Trophoblast cell (in vitro differentiated cells and primary cell): ENCODE results near the gene PSMC3IP.
"Not testable (repeated sequence)": the region's sequence is repeated elsewhere in the genome, so short reads cannot be mapped to it uniquely, and the experiment has no call there.

Experiments
- DNase-seq, 2 donors: peaks; one replicate each; pipeline ENCODE4 v3.0.0-alpha.2; 2016
- H2AFZ ChIP-seq: 2 replicates; pipeline ENCODE4 v1.6.1; 2013; ENCODE audit warnings: low read length, moderate library complexity, mild to moderate bottlenecking; ENCODE audit not compliant: insufficient read depth, poor library complexity
- H2AK5ac ChIP-seq: 2 replicates; pipeline ENCODE4 v1.6.1; 2013; ENCODE audit warnings: mild to moderate bottlenecking, low read length
- H2BK120ac ChIP-seq: 2 replicates; pipeline ENCODE4 v1.6.1; 2013; ENCODE audit warnings: low read length, mild to moderate bottlenecking, moderate library complexity; ENCODE audit not compliant: insufficient read depth, poor library complexity
- H2BK12ac ChIP-seq: 2 replicates; pipeline ENCODE4 v1.6.1; 2013; ENCODE audit warnings: mild to moderate bottlenecking, low read length, moderate library complexity
- H2BK5ac ChIP-seq: 2 replicates; pipeline ENCODE4 v1.6.1; 2013; ENCODE audit warnings: low read length, low read depth, moderate library complexity, mild to moderate bottlenecking; ENCODE audit not compliant: poor library complexity
- H3K14ac ChIP-seq: 2 replicates; pipeline ENCODE4 v1.6.1; 2013; ENCODE audit warnings: mild to moderate bottlenecking, low read length
- H3K18ac ChIP-seq: 2 replicates; pipeline ENCODE4 v1.6.1; 2013; ENCODE audit warnings: mild to moderate bottlenecking, low read length
- H3K23ac ChIP-seq: 2 replicates; pipeline ENCODE4 v1.6.1; 2013; ENCODE audit warnings: low read length
- H3K27ac ChIP-seq: 2 replicates; pipeline ENCODE4 v1.5.1; 2013; ENCODE audit warnings: low read depth, mild to moderate bottlenecking, inconsistent platforms, low read length, moderate library complexity
- H3K27me3 ChIP-seq: 2 replicates; pipeline ENCODE4 v1.6.1; 2013; ENCODE audit warnings: inconsistent platforms, mild to moderate bottlenecking, low read length, moderate library complexity; ENCODE audit not compliant: insufficient read depth
- H3K36me3 ChIP-seq, 2 experiments: 1 replicate in 1 of 2; 2 replicates in 1 of 2; pipeline ENCODE4 v1.6.1; 2013; ENCODE audit warnings: low read length in 2 of 2, mild to moderate bottlenecking in 2 of 2, moderate library complexity in 1 of 2; ENCODE audit not compliant: insufficient read depth in 2 of 2, control insufficient read depth in 1 of 2
- H3K4ac ChIP-seq: 2 replicates; pipeline ENCODE4 v1.6.1; 2013; ENCODE audit warnings: low read depth, mild to moderate bottlenecking, low read length, moderate library complexity
- H3K4me1 ChIP-seq, 2 experiments: 1 replicate in 1 of 2; 2 replicates in 1 of 2; pipeline ENCODE4 v1.6.1; 2013; ENCODE audit warnings: low read length in 2 of 2, mild to moderate bottlenecking in 2 of 2, moderate library complexity in 1 of 2; ENCODE audit not compliant: insufficient read depth in 2 of 2, control insufficient read depth in 1 of 2
- H3K4me2 ChIP-seq: 2 replicates; pipeline ENCODE4 v1.6.1; 2013; ENCODE audit warnings: inconsistent platforms, mild to moderate bottlenecking, low read length, moderate library complexity
- H3K4me3 ChIP-seq: 2 replicates; pipeline ENCODE4 v1.5.1; 2013; ENCODE audit warnings: mild to moderate bottlenecking, low read depth, low read length, inconsistent platforms
- H3K79me1 ChIP-seq: one replicate; pipeline ENCODE4 v1.6.1; 2013; ENCODE audit warnings: low read length
- H3K79me2 ChIP-seq: 2 replicates; pipeline ENCODE4 v1.6.1; 2013; ENCODE audit warnings: low read length, mild to moderate bottlenecking; ENCODE audit not compliant: control insufficient read depth, insufficient read depth, poor library complexity
- H3K9ac ChIP-seq: 2 replicates; pipeline ENCODE4 v1.6.1; 2013; ENCODE audit warnings: mild to moderate bottlenecking, low read length
- H3K9me3 ChIP-seq: 2 replicates; pipeline ENCODE4 v1.6.1; 2013; ENCODE audit warnings: low read depth, mild to moderate bottlenecking, control low read depth, inconsistent platforms, low read length; ENCODE audit not compliant: insufficient read depth
- H4K12ac ChIP-seq: 2 replicates; pipeline ENCODE4 v1.6.1; 2013; ENCODE audit warnings: low read depth, mild to moderate bottlenecking, low read length, moderate library complexity
- H4K8ac ChIP-seq: 2 replicates; pipeline ENCODE4 v1.6.1; 2013; ENCODE audit warnings: low read depth, mild to moderate bottlenecking, low read length, moderate library complexity
- H4K91ac ChIP-seq: one replicate; pipeline ENCODE4 v1.6.1; 2013; ENCODE audit warnings: low read depth, mild to moderate bottlenecking, low read length, moderate library complexity
- WGBS: extraction: QIAGEN DNeasy Blood & Tissue Kit; methylation state at CpG from one replicate; pipeline ENCODE4 v1.1.7; 2013; ENCODE audit warnings: missing lambda C conversion rate; ENCODE audit not compliant: insufficient read length, insufficient coverage; ENCODE audit errors: extremely low coverage; 5-methylcytosine and 5-hydroxymethylcytosine counted together

Gene PSMC3IP

DNA sequence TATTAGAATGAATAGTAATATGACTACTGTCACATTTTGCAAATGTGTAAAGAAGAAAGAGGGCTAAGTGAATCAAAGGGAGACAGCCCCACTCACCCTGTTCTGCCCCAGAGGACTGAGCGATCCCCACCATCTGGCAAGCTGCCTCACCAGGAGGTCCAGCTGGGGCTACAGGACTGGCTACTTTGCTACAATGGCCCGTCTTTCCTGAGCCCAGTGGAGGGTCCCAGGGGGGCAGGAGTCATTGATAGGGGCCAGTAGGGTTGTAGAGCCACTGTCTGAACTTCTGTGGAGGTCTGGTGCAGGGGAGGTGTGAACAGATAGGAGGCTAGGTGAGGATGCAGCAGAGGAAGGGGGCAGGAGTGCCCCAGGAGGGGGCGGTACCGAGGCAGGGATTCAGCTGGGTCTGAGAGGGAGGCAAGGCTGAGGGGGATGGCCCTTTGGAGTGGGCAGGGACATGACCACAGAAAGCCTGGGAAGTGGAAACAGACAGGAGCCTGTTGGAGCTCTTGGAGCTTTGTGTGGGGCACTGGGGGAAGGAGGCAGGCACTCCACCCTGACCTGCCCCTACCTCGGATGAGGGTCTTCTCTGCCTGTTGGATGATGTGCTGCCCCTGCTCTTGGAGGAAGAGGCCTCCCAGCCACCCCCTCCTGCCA, 21.4 kb downstream of the PSMC3IP start:
- not testable (repeated sequence) for H2AK5ac ChIP-seq, H4K12ac ChIP-seq, H3K23ac ChIP-seq, H2AFZ ChIP-seq, H3K18ac ChIP-seq, H2BK12ac ChIP-seq, H3K4me2 ChIP-seq, H3K36me3 ChIP-seq, H3K27ac ChIP-seq, DNase-seq, H4K91ac ChIP-seq, H3K27me3 ChIP-seq, H3K4me3 ChIP-seq, H2BK120ac ChIP-seq, H4K8ac ChIP-seq, H3K9me3 ChIP-seq, H3K9ac ChIP-seq, H2BK5ac ChIP-seq, H3K14ac ChIP-seq, H3K4ac ChIP-seq
- no CpG with 5 or more reads among the region's 5 CpGs for WGBS
- peaks cover 16% of the 10 kb centered on the region for H3K79me2 ChIP-seq
- H3K4me1 ChIP-seq: peaks cover 14 to 16% of the 10 kb centered on the region in 2 experiments
- H3K79me1 ChIP-seq: peaks cover 22% of the 10 kb centered on the region

DNA sequence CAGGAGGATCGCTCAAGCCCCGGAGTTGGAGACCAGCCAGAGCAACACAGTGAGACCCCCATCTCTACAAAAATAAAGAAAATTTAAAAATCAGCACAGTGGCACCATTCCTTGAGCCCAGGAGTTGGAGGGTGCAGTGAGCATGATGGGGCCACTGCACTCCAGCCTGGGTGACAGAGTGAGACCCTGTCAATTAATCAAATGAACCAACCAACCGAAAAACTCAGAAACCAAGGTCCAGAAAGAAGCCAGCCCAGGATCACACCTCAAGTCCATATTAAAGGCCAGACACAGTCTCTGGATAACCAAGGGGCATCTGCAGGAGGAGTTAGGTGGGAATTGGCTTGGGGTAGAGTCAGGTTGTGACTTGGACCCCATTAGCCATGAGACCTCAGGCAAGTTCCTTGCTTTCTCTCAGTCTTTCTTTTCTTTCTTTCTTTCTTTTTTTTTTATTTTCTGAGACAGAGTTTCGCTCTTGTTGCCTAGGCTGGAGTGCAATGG, 22.4 kb downstream of the PSMC3IP start:
- H2BK5ac ChIP-seq: peak overlapping the region; percentile 52
- DNase-seq: no peak
- H4K91ac ChIP-seq: peak overlapping the region; percentile 92
- H3K79me2 ChIP-seq: peaks cover 16% of the 10 kb centered on the region
- H3K4ac ChIP-seq: peak overlapping the region; percentile 93
- H3K27me3 ChIP-seq: no peaks in the 10 kb centered on the region
- H3K27ac ChIP-seq: peak overlapping the region; percentile 76
- H3K79me1 ChIP-seq: peaks cover 22% of the 10 kb centered on the region
- H3K9ac ChIP-seq: peak overlapping the region; percentile 95
- H2BK120ac ChIP-seq: peak overlapping the region; percentile 70
- H2AFZ ChIP-seq: peak overlapping the region; percentile 69
- H3K36me3 ChIP-seq: peaks cover 0 to 2% of the 10 kb centered on the region in 2 experiments
- peak overlapping the region; percentile 77 for H3K4me2 ChIP-seq
- peak overlapping the region; percentile 87 for H3K18ac ChIP-seq
- H3K4me1 ChIP-seq: peaks cover 16 to 18% of the 10 kb centered on the region in 2 experiments
- H4K12ac ChIP-seq: peak overlapping the region; percentile 90
- H2BK12ac ChIP-seq: no peak overlapping the region
- H4K8ac ChIP-seq: peak overlapping the region; percentile 90
- H3K23ac ChIP-seq: no peak overlapping the region
- WGBS: no CpG with 5 or more reads among the region's 4 CpGs
- peak overlapping the region; percentile 92 for H3K4me3 ChIP-seq
- H3K14ac ChIP-seq: peak overlapping the region; percentile 78
- no peaks in the 10 kb centered on the region for H3K9me3 ChIP-seq
- peak overlapping the region; percentile 69 for H2AK5ac ChIP-seq

GRCh38 chr17:42554250-42555121, 23.0 kb downstream of the PSMC3IP start:
- Histone ChIP-seq H4K12ac (peak overlapping the region; percentile 90), H3K4me1 (peaks cover 16 to 18% of the 10 kb centered on the region in 2 experiments), H3K27ac (peak overlapping the region; percentile 76), H4K91ac (peak overlapping the region; percentile 92), H3K14ac (peak overlapping the region; percentile 95), H2AFZ (peak overlapping the region; percentile 87), H2BK12ac (peak overlapping the region; percentile 12), H3K4me2 (peak overlapping the region; percentile 77), H2AK5ac (peak overlapping the region; percentile 84), H3K27me3 (no peaks in the 10 kb centered on the region), H3K9me3 (no peaks in the 10 kb centered on the region), H3K36me3 (peaks cover 0 to 2% of the 10 kb centered on the region in 2 experiments), H2BK120ac (peak overlapping the region; percentile 82), H3K9ac (peak overlapping the region; percentile 95), H2BK5ac (peak overlapping the region; percentile 87), H3K4me3 (peak overlapping the region; percentile 92), H3K23ac (no peak overlapping the region), H3K4ac (peak overlapping the region; percentile 93), H3K79me1 (peaks cover 22% of the 10 kb centered on the region), H3K18ac (peak overlapping the region; percentile 97), H4K8ac (peak overlapping the region; percentile 96), H3K79me2 (peaks cover 16% of the 10 kb centered on the region)
- no CpG with 5 or more reads among the region's 82 CpGs for WGBS
- peak; percentile 40 to 70 for DNase-seq

GRCh38 chr17:42553866-42554249, 23.7 kb downstream of the PSMC3IP start:
- H4K91ac ChIP-seq: peak overlapping the region; percentile 92

More at GRCh38 chr17:42553866-42554249, 23.7 kb downstream of the PSMC3IP start:
- peak overlapping the region; percentile 93 for H3K4ac ChIP-seq
- peak overlapping the region; percentile 72 for H3K9ac ChIP-seq
- peaks cover 0 to 2% of the 10 kb centered on the region in 2 experiments for H3K36me3 ChIP-seq
- H3K4me3 ChIP-seq: peak overlapping the region; percentile 92
- peak overlapping the region; percentile 82 for H2BK120ac ChIP-seq
- H3K79me1 ChIP-seq: peaks cover 22% of the 10 kb centered on the region
- H3K18ac ChIP-seq: peak overlapping the region; percentile 97
- H4K12ac ChIP-seq: peak overlapping the region; percentile 79
- H3K9me3 ChIP-seq: no peaks in the 10 kb centered on the region
- peak overlapping the region; percentile 84 for H2AK5ac ChIP-seq
- H3K4me1 ChIP-seq: peaks cover 19 to 20% of the 10 kb centered on the region in 2 experiments
- H2BK5ac ChIP-seq: peak overlapping the region; percentile 10
- H3K4me2 ChIP-seq: peak overlapping the region; percentile 77
- H4K8ac ChIP-seq: peak overlapping the region; percentile 96
- H2BK12ac ChIP-seq: peak overlapping the region; percentile 90
- H2AFZ ChIP-seq: peak overlapping the region; percentile 66
- DNase-seq: no peak
- H3K27me3 ChIP-seq: no peaks in the 10 kb centered on the region
- H3K79me2 ChIP-seq: peaks cover 16% of the 10 kb centered on the region
- H3K14ac ChIP-seq: peak overlapping the region; percentile 95
- H3K23ac ChIP-seq: no peak overlapping the region
- no CpG with 5 or more reads among the region's 16 CpGs for WGBS
- H3K27ac ChIP-seq: peak overlapping the region; percentile 76
